Tibial artery (tissue), 4 donors: ENCODE data around the gene SYP.

ENCODE experiments used
- DNase-seq, 2 donors: peaks; one replicate each; pipeline ENCODE4 v3.0.0-alpha.2; 2019
- H3K27ac ChIP-seq, 2 donors: fragments of 200-600 bp; sonication (generic) in 1 of 2; 1 replicate in 1 of 2; 2 replicates in 1 of 2; pipeline ENCODE4 v1.5.1; 2018 to 2019; ENCODE audit warnings: mild to moderate bottlenecking in 1 of 2
- H3K27me3 ChIP-seq, 2 donors: fragments of 200-600 bp; sonication (generic) in 1 of 2; one replicate each; pipeline versions ENCODE4 v1.5.1 to v1.6.0; 2016 to 2019
- H3K36me3 ChIP-seq, 3 donors: fragments of 200-600 bp; sonication (generic) in 2 of 3; one replicate each; pipeline ENCODE4 v1.5.1; 2016 to 2019; ENCODE audit warnings: mild to moderate bottlenecking in 2 of 3
- H3K4me1 ChIP-seq, 4 donors: fragments of 200-600 bp; sonication (generic) in 2 of 4; 1 replicate in 3 of 4; 2 replicates in 1 of 4; pipeline ENCODE4 v1.5.1; 2016 to 2019
- H3K4me3 ChIP-seq, 2 donors: fragments of 200-600 bp; sonication (generic) in 1 of 2; 1 replicate in 1 of 2; 2 replicates in 1 of 2; pipeline ENCODE4 v1.5.1; 2018 to 2019; ENCODE audit warnings: mild to moderate bottlenecking in 2 of 2
- H3K9me3 ChIP-seq, 3 donors: fragments of 200-600 bp; sonication (generic) in 1 of 3; one replicate each; pipeline ENCODE4 v1.5.1; 2016 to 2019
- intact Hi-C: fragments of 100-400 bp; cut with DNase I; formaldehyde crosslinking; loops from one replicate; pipeline ENCODE4 v1.15.0; 2023; ENCODE audit warnings: low total_unique reads
- TF ChIP-seq, protein P1 (sequence below), 2 experiments: fragments of 200-600 bp in 1 of 2; fragments of 450-650 bp in 1 of 2; IDR thresholded peaks; one replicate each; pipeline ENCODE4 v1.5.1; 2017 to 2019; ENCODE audit warnings: antibody characterized with exemption in 2 of 2, mild to moderate bottlenecking in 1 of 2, moderate library complexity in 1 of 2

SYP gene

GRCh38 chrX:49214996-49215526 lies 15.1 kb upstream of the SYP start:
- no peak for DNase-seq
- no peak overlapping the region for H3K4me3 ChIP-seq
- TF ChIP-seq, protein P1, sequence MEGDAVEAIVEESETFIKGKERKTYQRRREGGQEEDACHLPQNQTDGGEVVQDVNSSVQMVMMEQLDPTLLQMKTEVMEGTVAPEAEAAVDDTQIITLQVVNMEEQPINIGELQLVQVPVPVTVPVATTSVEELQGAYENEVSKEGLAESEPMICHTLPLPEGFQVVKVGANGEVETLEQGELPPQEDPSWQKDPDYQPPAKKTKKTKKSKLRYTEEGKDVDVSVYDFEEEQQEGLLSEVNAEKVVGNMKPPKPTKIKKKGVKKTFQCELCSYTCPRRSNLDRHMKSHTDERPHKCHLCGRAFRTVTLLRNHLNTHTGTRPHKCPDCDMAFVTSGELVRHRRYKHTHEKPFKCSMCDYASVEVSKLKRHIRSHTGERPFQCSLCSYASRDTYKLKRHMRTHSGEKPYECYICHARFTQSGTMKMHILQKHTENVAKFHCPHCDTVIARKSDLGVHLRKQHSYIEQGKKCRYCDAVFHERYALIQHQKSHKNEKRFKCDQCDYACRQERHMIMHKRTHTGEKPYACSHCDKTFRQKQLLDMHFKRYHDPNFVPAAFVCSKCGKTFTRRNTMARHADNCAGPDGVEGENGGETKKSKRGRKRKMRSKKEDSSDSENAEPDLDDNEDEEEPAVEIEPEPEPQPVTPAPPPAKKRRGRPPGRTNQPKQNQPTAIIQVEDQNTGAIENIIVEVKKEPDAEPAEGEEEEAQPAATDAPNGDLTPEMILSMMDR (IDR thresholded peaks at IDR 0.05) = no peak
- intact Hi-C loops = no loop called here
- no peaks in the 10 kb centered on the region for H3K9me3 ChIP-seq
- no peaks in the 10 kb centered on the region for H3K27me3 ChIP-seq
- no peak overlapping the region for H3K27ac ChIP-seq
- no peaks in the 10 kb centered on the region for H3K4me1 ChIP-seq
- no peaks in the 10 kb centered on the region for H3K36me3 ChIP-seq

- Histone ChIP-seq H3K27me3 (no peaks in the 10 kb centered on the region), H3K36me3 (no peaks in the 10 kb centered on the region), H3K9me3 (no peaks in the 10 kb centered on the region), H3K4me1 (no peaks in the 10 kb centered on the region), H3K27ac (no peak overlapping the region), H3K4me3 (no peak overlapping the region)
- DNase-seq = no peak
- TF ChIP-seq, protein P1 (IDR thresholded peaks at IDR 0.05) = no peak
- intact Hi-C loops = no loop called here
Observed at GRCh38 chrX:49214416-49214815, 14.4 kb upstream of the SYP start.

DNA sequence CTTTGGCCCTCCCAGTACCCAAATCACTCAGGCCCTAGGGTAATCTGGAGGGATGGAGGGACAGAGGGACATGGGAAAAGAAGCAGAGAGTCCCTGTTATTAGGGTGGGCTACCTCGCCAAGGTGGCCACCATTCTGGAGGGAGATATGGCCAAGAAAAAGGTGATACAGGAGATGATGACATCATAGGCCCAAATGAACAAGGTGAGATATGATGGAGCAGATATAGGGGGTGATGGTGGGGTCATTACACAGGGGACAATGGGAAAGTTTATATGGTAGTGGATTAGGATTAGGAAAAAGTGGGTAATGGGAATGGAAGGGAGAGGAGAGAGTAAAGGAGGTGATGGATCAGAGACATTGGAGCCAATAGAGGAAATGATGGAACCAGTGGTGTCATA lies 12.9 kb upstream of the SYP start:
- TF ChIP-seq, protein P1 (IDR thresholded peaks at IDR 0.05) = no peak
- no peak for DNase-seq
- H3K27me3 ChIP-seq = no peaks in the 10 kb centered on the region
- intact Hi-C loops = no loop called here
- no peaks in the 10 kb centered on the region for H3K9me3 ChIP-seq
- no peaks in the 10 kb centered on the region for H3K4me1 ChIP-seq
- no peaks in the 10 kb centered on the region for H3K36me3 ChIP-seq
- no peak overlapping the region for H3K4me3 ChIP-seq
- H3K27ac ChIP-seq = no peak overlapping the region

- Histone ChIP-seq H3K4me3 (no peak overlapping the region), H3K9me3 (no peaks in the 10 kb centered on the region), H3K27ac (no peak overlapping the region), H3K36me3 (no peaks in the 10 kb centered on the region), H3K27me3 (no peaks in the 10 kb centered on the region), H3K4me1 (no peaks in the 10 kb centered on the region)
- intact Hi-C loops = no loop called here
- TF ChIP-seq, protein P1 (IDR thresholded peaks at IDR 0.05) = no peak
- DNase-seq = no peak
Observed at GRCh38 chrX:49212209-49212608, 12.2 kb upstream of the SYP start.

GRCh38 chrX:49211074-49211473 lies 11.1 kb upstream of the SYP start:
- H3K27me3 ChIP-seq = no peaks in the 10 kb centered on the region

More at GRCh38 chrX:49211074-49211473, 11.1 kb upstream of the SYP start:
- H3K4me1 ChIP-seq = no peaks in the 10 kb centered on the region
- H3K4me3 ChIP-seq = no peak overlapping the region
- TF ChIP-seq, protein P1 (IDR thresholded peaks at IDR 0.05) = no peak
- intact Hi-C loops = no loop called here
- H3K36me3 ChIP-seq = no peaks in the 10 kb centered on the region
- DNase-seq = no peak
- H3K9me3 ChIP-seq = no peaks in the 10 kb centered on the region
- H3K27ac ChIP-seq = no peak overlapping the region
